Urinary bladder (tissue), 4 donors: Measurements from ENCODE around the gene TNIK. TPM values are rescaled to one million over a fixed set of nuclear protein-coding genes. Genes with fewer than 3 reads are reported as not detected.

ENCODE experiments used
- DNase-seq: peaks from one replicate; pipeline ENCODE4 v3.0.0-alpha.2; 2015; ENCODE audit errors: extremely low spot score
- H3K27ac ChIP-seq: one replicate; pipeline ENCODE4 v1.5.1; 2013; ENCODE audit warnings: low read depth, mild to moderate bottlenecking, moderate library complexity
- H3K36me3 ChIP-seq: one replicate; pipeline ENCODE4 v1.6.1; 2013; ENCODE audit warnings: mild to moderate bottlenecking, moderate library complexity; ENCODE audit not compliant: insufficient read depth
- H3K4me1 ChIP-seq: one replicate; pipeline ENCODE4 v1.6.1; 2013; ENCODE audit warnings: mild to moderate bottlenecking, moderate library complexity; ENCODE audit not compliant: insufficient read depth
- H3K4me3 ChIP-seq: one replicate; pipeline ENCODE4 v1.5.1; 2013; ENCODE audit warnings: low read depth, low read length
- whole genome bisulfite sequencing: extraction: QIAGEN DNeasy Blood & Tissue Kit; methylation state at CpG from one replicate; pipeline ENCODE4 v1.1.7; 2013; 5-methylcytosine and 5-hydroxymethylcytosine counted together
- polyA plus RNA-seq: library from polyadenylated mRNA; stranded (reverse); fragments of 200-250 nt; gene quantifications from one replicate; pipeline ENCODE4 v1.2.3, GENCODE V29; 2013
- total RNA-seq: library from RNA; depleted of rRNA; stranded (reverse); fragments of >200 nt; gene quantifications from one replicate; pipeline ENCODE4 v1.2.3, GENCODE V29; 2014
- donor health status: healthy with polysubstance abuse.
- donor health status: healthy.

The TNIK gene
- total and polyA plus RNA-seq, 2 donors = 6.5 to 26.6 TPM

- Histone ChIP-seq H3K36me3 (no peaks in the 10 kb centered on the region), H3K4me1 (no peaks in the 10 kb centered on the region), H3K4me3 (no peak overlapping the region), H3K27ac (no peak overlapping the region)
- 46% methylated on average over 4 of the region's 4 CpGs for WGBS
- no peak for DNase-seq
Measured at GRCh38 chr3:171329746-171330145, 130.5 kb downstream of the TNIK start.

DNA sequence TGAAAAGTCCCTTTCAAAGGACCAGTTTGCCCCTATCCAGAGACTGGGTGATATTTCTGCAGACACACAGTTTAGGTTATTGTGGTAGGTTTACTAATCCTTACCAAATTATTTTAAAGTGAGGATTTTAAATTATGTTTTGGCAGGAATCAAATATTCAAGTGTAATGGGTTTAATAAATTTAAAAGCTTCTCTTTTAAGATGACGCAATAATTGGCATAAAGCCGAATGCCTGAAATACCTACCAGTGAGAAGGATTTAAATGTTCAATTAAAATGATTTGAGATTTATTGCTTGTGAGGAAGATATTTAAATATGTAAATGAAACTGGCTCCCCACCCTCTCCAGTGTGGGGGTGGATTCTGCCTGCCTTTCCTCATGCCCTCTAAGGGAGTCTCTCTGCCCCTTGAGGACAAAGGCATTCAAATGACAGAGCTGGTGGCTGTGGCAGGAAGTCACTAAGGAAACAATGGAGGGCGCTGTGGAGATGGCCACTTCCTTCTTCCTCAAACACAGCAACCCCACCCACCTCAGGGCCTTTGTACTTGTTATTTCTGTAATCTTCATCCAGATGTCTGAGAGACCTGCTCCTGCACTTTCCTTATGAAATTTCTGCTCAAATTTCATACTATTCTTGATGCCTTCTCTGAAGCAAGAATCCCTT, 131.7 kb downstream of the TNIK start:
- H3K27ac ChIP-seq = no peak overlapping the region
- no peak overlapping the region for H3K4me3 ChIP-seq
- no peaks in the 10 kb centered on the region for H3K4me1 ChIP-seq
- no peaks in the 10 kb centered on the region for H3K36me3 ChIP-seq
- 63% methylated on average over 3 of the region's 3 CpGs for WGBS
- no peak for DNase-seq

GRCh38 chr3:171327441-171328174, 132.6 kb downstream of the TNIK start:
- 95% methylated on average over 7 of the region's 7 CpGs for WGBS
- Histone ChIP-seq H3K36me3 (no peaks in the 10 kb centered on the region), H3K4me3 (no peak overlapping the region), H3K27ac (no peak overlapping the region), H3K4me1 (no peaks in the 10 kb centered on the region)
- DNase-seq = no peak

- WGBS = 98% methylated on average over 1 of the region's 1 CpG
- DNase-seq = no peak
- Histone ChIP-seq H3K27ac (no peak overlapping the region), H3K4me1 (no peaks in the 10 kb centered on the region), H3K4me3 (no peak overlapping the region), H3K36me3 (no peaks in the 10 kb centered on the region)
Measured at GRCh38 chr3:171326717-171327440, 133.3 kb downstream of the TNIK start.

- H3K4me3 ChIP-seq = no peak overlapping the region
- no peaks in the 10 kb centered on the region for H3K36me3 ChIP-seq
- no peak for DNase-seq
- H3K27ac ChIP-seq = no peak overlapping the region
- H3K4me1 ChIP-seq = no peaks in the 10 kb centered on the region
- WGBS = 57% methylated on average over 3 of the region's 3 CpGs
Measured at GRCh38 chr3:171323938-171324536, 136.2 kb downstream of the TNIK start.

- 64% methylated on average over 3 of the region's 3 CpGs for WGBS
- Histone ChIP-seq H3K4me1 (no peaks in the 10 kb centered on the region), H3K27ac (no peak overlapping the region), H3K36me3 (no peaks in the 10 kb centered on the region), H3K4me3 (no peak overlapping the region)
- no peak for DNase-seq
Measured at GRCh38 chr3:171321559-171322360, 138.4 kb downstream of the TNIK start.

- no peaks in the 10 kb centered on the region for H3K36me3 ChIP-seq
- no peak overlapping the region for H3K27ac ChIP-seq
- WGBS = 43% methylated on average over 7 of the region's 7 CpGs
- H3K4me3 ChIP-seq = no peak overlapping the region
- H3K4me1 ChIP-seq = no peaks in the 10 kb centered on the region
- DNase-seq = no peak
Measured at GRCh38 chr3:171320750-171321558, 139.3 kb downstream of the TNIK start.

- Histone ChIP-seq H3K27ac (no peak overlapping the region), H3K4me1 (no peaks in the 10 kb centered on the region), H3K36me3 (no peaks in the 10 kb centered on the region), H3K4me3 (no peak overlapping the region)
- 85% methylated on average over 2 of the region's 2 CpGs for WGBS
- DNase-seq = no peak
Measured at GRCh38 chr3:171317171-171317570, 143.0 kb downstream of the TNIK start.

DNA sequence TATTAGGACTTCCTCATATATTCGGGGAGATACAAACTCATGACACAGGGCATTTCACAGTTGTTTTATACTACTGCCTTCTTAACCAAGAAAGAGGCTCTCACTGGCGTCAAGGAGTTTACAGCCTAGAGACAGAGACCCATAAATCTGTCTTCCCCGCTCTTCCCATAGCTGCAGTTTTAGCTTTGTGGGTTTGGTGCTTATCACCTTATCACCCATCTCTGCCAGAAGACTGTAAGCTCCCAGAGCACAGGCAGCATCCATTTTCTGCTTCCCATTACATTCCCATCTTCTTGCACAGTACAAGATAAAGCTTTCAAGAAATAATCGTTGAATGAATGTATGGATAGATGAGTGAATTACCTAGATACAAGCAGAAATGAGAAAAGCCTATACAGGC, 144.3 kb downstream of the TNIK start:
- Histone ChIP-seq H3K4me3 (no peak overlapping the region), H3K27ac (no peak overlapping the region), H3K4me1 (no peaks in the 10 kb centered on the region), H3K36me3 (no peaks in the 10 kb centered on the region)
- WGBS = 85% methylated on average over 4 of the region's 4 CpGs
- DNase-seq = no peak

GRCh38 chr3:171315101-171315500, 145.1 kb downstream of the TNIK start:
- Histone ChIP-seq H3K4me3 (no peak overlapping the region), H3K36me3 (no peaks in the 10 kb centered on the region), H3K27ac (no peak overlapping the region), H3K4me1 (no peaks in the 10 kb centered on the region)
- no peak for DNase-seq
- WGBS = 86% methylated on average over 2 of the region's 2 CpGs

- Histone ChIP-seq H3K27ac (no peak overlapping the region), H3K4me1 (no peaks in the 10 kb centered on the region), H3K36me3 (no peaks in the 10 kb centered on the region), H3K4me3 (no peak overlapping the region)
- no peak for DNase-seq
- WGBS = 97% methylated on average over 3 of the region's 3 CpGs
Measured at GRCh38 chr3:171314341-171314740, 145.9 kb downstream of the TNIK start.

DNA sequence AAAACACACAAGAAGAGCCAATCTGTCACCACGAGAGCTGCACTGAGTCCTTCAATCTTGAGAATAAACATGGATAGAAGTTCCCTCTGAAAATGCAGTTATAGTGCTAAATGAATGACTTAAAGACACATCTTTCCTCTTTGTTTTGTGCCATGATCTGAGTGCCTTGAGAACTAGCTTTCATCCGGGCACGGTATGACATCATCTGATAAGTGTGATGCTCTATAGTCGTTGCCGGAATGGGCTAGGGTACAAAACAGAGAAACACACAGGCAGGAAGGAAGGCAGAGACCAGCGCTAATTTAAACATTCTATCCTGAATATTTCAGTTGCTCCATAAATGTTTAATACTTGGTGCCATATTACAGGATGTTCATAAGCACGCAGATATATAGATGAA, 146.5 kb downstream of the TNIK start:
- H3K27ac ChIP-seq = no peak overlapping the region
- 89% methylated on average over 7 of the region's 7 CpGs for WGBS
- H3K4me1 ChIP-seq = no peaks in the 10 kb centered on the region
- no peaks in the 10 kb centered on the region for H3K36me3 ChIP-seq
- H3K4me3 ChIP-seq = no peak overlapping the region
- DNase-seq = no peak
